ENCODE data around the gene SLC48A1. TPM values are rescaled to one million over a fixed set of nuclear protein-coding genes. Genes with fewer than 3 reads are reported as not detected.

Gene SLC48A1
- total and polyA plus RNA-seq, 5 donors from 2014 or later: 4.9 to 12.7 (median 8.4) TPM

DNA sequence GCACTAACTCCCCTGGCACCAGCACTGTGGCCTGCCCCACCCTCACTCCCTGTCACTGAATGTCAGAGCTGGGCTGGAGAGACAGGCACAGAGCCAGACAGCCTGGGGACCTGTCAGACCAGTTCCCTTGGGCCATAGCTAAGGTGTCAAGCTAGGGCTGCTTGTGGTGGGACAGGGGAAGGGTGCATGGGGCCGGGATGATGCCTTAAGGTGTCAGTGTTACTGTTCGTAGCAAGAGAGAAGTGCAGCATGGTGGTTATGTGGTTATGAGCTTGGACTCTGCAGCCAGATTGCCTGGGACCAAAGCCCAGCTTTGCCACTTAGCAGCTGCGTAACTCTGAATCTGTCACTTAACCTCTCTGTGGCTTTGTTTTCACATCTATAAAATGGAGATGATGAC is 18.2 kb upstream of the SLC48A1 start:
- DNase-seq: no peak
- Histone ChIP-seq H3K4me1 (ENCODE audit: control insufficient read depth, insufficient read depth, low read length, poor library complexity, severe bottlenecking) (peaks cover 26% of the 10 kb centered on the region), H3K4me3 (ENCODE audit: low read depth, low read length) (peak overlapping the region; percentile 38), H3K36me3 (ENCODE audit: control insufficient read depth, insufficient read depth, low read length) (no peaks in the 10 kb centered on the region), H3K27me3 (ENCODE audit: control insufficient read depth, insufficient read depth, low read length) (no peaks in the 10 kb centered on the region), H3K27ac (ENCODE audit: insufficient read depth, low read length, poor library complexity, severe bottlenecking) (no peak overlapping the region), H3K9me3 (ENCODE audit: control insufficient read depth in 2 of 2, low read length in 2 of 2) (no peaks in the 10 kb centered on the region)
- no peak overlapping the region for H3K27ac Mint-ChIP-seq
- peaks cover 0 to 2% (median 0%) of the 10 kb centered on the region in 7 donors for H3K9me3 Mint-ChIP-seq
- ATAC-seq (ENCODE audit: low read depth in 2 of 2): no peak
- peaks cover 6 to 38% (median 16%) of the 10 kb centered on the region in 4 donors for H3K4me1 Mint-ChIP-seq
- H3K36me3 Mint-ChIP-seq: no peaks in the 10 kb centered on the region
- no peak overlapping the region for H3K4me3 Mint-ChIP-seq
- peaks cover under 1% of the 10 kb centered on the region for H3K27me3 Mint-ChIP-seq

DNA sequence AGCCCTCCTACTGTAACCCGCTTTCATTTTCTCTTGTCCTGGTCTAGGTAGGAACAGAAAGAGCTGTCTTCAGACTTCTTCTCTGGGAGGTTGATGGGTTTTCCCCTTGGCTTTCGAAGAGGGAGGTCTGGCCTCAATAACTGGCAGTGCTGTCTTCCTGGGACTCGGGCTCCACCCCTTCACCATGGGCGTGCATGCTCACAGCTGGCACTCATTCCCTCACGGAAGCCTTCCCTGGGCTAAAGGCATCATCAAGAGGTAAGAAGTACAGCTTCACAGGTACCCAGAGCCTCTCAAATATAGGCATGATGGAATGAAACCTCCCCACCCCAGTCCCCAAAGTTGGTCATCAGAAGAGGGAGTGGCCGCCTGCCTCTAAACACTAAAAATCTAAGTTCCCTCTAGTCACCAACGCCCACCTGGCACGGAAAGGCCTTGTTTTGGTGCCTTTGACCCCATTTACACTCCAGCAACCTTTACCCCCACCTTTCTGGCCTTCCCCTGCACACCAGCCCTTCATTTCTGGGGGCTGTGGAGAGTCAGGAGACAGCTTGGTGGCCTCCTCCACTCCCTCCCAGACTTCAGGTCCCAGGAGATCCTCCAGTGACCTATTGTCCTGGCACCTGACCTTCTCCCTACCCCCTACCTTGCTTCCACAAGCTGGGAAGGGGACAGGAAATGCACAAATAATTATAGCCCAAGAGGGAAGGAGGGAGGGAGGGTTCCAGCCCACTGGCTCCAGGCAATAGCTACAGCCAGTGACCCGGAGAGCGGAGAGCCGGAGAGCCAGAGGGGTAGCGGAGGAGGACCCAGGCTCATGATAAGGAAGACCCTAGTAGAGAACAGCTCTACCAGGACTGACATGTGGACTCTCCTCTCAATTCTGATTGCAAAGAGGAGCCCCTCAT is 17.1 kb upstream of the SLC48A1 start:
- H3K27ac Mint-ChIP-seq: peak overlapping the region; percentile 8 to 89 (median 31)
- H3K9me3 Mint-ChIP-seq: peaks cover 0 to 2% (median 0%) of the 10 kb centered on the region in 7 donors
- Histone ChIP-seq H3K4me3 (ENCODE audit: low read depth, low read length) (peak overlapping the region; percentile 38), H3K27ac (ENCODE audit: insufficient read depth, low read length, poor library complexity, severe bottlenecking) (no peak overlapping the region), H3K27me3 (ENCODE audit: control insufficient read depth, insufficient read depth, low read length) (no peaks in the 10 kb centered on the region), H3K4me1 (ENCODE audit: control insufficient read depth, insufficient read depth, low read length, poor library complexity, severe bottlenecking) (peaks cover 26% of the 10 kb centered on the region), H3K36me3 (ENCODE audit: control insufficient read depth, insufficient read depth, low read length) (no peaks in the 10 kb centered on the region), H3K9me3 (ENCODE audit: control insufficient read depth in 2 of 2, low read length in 2 of 2) (no peaks in the 10 kb centered on the region)
- H3K4me1 Mint-ChIP-seq: peaks cover 6 to 38% (median 16%) of the 10 kb centered on the region in 4 donors
- ATAC-seq (ENCODE audit: low read depth in 2 of 2) (no peak), DNase-seq (peak in 1 of 3 donors; percentile 44)
- H3K36me3 Mint-ChIP-seq: no peaks in the 10 kb centered on the region
- H3K4me3 Mint-ChIP-seq: peak overlapping the region in 2 of 4 donors; percentile 4 to 39
- peaks cover 4% of the 10 kb centered on the region for H3K27me3 Mint-ChIP-seq

DNA sequence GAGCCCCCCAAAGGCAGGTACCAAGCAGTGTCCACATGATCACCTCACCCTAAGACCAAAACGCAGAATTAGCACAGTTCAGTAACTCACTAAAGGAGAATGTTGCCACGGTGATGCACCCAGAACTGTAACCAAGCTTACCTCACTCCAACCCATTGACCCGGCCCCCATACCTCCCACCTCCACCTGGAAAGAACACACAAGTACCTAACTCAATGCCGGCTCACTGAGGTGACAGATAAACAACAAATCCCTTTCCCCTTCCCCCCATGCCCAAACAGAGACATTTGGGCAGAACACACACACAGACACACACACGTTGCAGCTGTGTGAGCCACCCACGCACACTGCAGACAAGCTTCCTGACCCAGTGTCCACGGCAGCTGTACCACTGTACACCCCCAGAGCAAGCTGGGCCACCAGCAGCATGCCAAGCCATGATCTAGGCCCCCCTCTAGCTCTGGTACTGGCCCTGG is 15.6 kb upstream of the SLC48A1 start:
- Mint-ChIP-seq H3K27me3 (peaks cover 4% of the 10 kb centered on the region), H3K27ac (peak overlapping the region in 1 of 3 donors; percentile 5), H3K9me3 (peaks cover 0 to 2% (median 0%) of the 10 kb centered on the region in 7 donors), H3K4me1 (peaks cover 6 to 40% (median 16%) of the 10 kb centered on the region in 4 donors), H3K4me3 (peak overlapping the region in 3 of 4 donors; percentile 1 to 24 (median 13)), H3K36me3 (no peaks in the 10 kb centered on the region)
- ATAC-seq (ENCODE audit: low read depth in 2 of 2) (no peak), DNase-seq (no peak)
- peaks cover 26% of the 10 kb centered on the region for H3K4me1 ChIP-seq (ENCODE audit: control insufficient read depth, insufficient read depth, low read length, poor library complexity, severe bottlenecking)
- no peak overlapping the region for H3K4me3 ChIP-seq (ENCODE audit: low read depth, low read length)
- H3K36me3 ChIP-seq (ENCODE audit: control insufficient read depth, insufficient read depth, low read length): no peaks in the 10 kb centered on the region
- no peak overlapping the region for H3K27ac ChIP-seq (ENCODE audit: insufficient read depth, low read length, poor library complexity, severe bottlenecking)
- no peaks in the 10 kb centered on the region for H3K27me3 ChIP-seq (ENCODE audit: control insufficient read depth, insufficient read depth, low read length)
- H3K9me3 ChIP-seq (ENCODE audit: control insufficient read depth in 2 of 2, low read length in 2 of 2): no peaks in the 10 kb centered on the region

DNA sequence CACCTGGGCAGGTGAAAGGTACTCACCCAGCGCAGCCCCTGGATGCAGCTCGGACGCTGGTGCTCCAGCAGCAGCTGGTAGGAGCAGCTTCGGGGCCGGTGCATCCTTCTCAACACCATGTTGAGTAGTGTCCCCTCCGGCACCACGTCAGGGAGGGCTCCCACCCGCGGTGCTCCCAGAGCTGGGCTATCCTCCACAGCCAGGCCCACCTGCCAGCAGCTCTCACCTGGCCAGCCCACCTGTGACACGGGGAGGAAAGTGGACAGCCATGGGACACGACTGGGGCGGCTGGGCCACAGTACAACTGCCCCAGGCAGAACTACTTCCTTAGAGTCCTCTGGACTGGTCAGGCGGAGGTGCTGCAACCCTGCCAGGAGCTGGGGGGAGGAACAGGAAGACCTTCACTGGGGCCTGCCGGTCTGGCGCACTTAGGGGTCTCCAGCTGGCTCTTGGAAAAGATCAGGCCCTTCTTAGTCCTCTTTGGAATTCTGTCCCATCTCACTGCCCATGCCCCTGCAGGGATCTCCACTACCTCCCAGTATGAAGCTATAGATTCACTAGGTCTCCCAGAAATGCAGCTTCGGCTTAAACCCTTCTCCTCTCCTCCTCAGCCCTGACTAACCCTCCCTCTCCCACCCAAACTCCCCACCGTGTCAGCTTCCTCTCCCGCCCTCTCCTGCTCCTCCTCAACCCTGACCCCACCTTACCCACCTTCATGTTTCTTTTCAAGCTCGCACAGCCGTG is 15.0 kb upstream of the SLC48A1 start:
- H3K4me3 ChIP-seq (ENCODE audit: low read depth, low read length): no peak overlapping the region
- H3K27me3 ChIP-seq (ENCODE audit: control insufficient read depth, insufficient read depth, low read length): no peaks in the 10 kb centered on the region
- Mint-ChIP-seq H3K36me3 (no peaks in the 10 kb centered on the region), H3K9me3 (peaks cover 0 to 2% (median 0%) of the 10 kb centered on the region in 7 donors), H3K4me1 (peaks cover 6 to 40% (median 16%) of the 10 kb centered on the region in 4 donors), H3K27ac (peak overlapping the region in 1 of 3 donors; percentile 5), H3K27me3 (peaks cover 4% of the 10 kb centered on the region), H3K4me3 (peak overlapping the region; percentile 37 to 58 (median 56))
- no peak overlapping the region for H3K27ac ChIP-seq (ENCODE audit: insufficient read depth, low read length, poor library complexity, severe bottlenecking)
- DNase-seq (no peak), ATAC-seq (ENCODE audit: low read depth in 2 of 2) (no peak)
- H3K9me3 ChIP-seq (ENCODE audit: control insufficient read depth in 2 of 2, low read length in 2 of 2): no peaks in the 10 kb centered on the region
- H3K4me1 ChIP-seq (ENCODE audit: control insufficient read depth, insufficient read depth, low read length, poor library complexity, severe bottlenecking): peaks cover 26% of the 10 kb centered on the region
- no peaks in the 10 kb centered on the region for H3K36me3 ChIP-seq (ENCODE audit: control insufficient read depth, insufficient read depth, low read length)

DNA sequence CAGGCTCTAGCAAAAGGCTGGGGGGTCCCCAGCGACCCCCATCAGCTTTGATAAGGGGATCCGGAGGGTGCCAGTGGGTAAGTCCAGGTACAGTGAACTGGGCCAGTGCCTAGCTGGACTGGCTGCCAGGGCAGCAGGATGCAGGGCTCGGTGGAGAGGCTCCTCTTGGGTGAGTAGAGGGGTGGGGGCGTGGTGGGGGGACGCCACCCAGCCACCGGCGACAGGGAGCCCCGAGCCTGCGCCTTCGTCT is 14.5 kb upstream of the SLC48A1 start:
- peaks cover 4% of the 10 kb centered on the region for H3K27me3 Mint-ChIP-seq
- H3K36me3 ChIP-seq (ENCODE audit: control insufficient read depth, insufficient read depth, low read length): no peaks in the 10 kb centered on the region
- H3K27ac Mint-ChIP-seq: no peak overlapping the region
- no peaks in the 10 kb centered on the region for H3K36me3 Mint-ChIP-seq
- H3K9me3 ChIP-seq (ENCODE audit: control insufficient read depth in 2 of 2, low read length in 2 of 2): no peaks in the 10 kb centered on the region
- peak overlapping the region; percentile 37 to 58 (median 56) for H3K4me3 Mint-ChIP-seq
- ATAC-seq (ENCODE audit: low read depth in 2 of 2) (no peak), DNase-seq (no peak)
- H3K27me3 ChIP-seq (ENCODE audit: control insufficient read depth, insufficient read depth, low read length): no peaks in the 10 kb centered on the region
- H3K4me1 ChIP-seq (ENCODE audit: control insufficient read depth, insufficient read depth, low read length, poor library complexity, severe bottlenecking): peaks cover 26% of the 10 kb centered on the region
- H3K27ac ChIP-seq (ENCODE audit: insufficient read depth, low read length, poor library complexity, severe bottlenecking): no peak overlapping the region
- peaks cover 6 to 40% (median 16%) of the 10 kb centered on the region in 4 donors for H3K4me1 Mint-ChIP-seq
- H3K9me3 Mint-ChIP-seq: peaks cover 0 to 2% (median 0%) of the 10 kb centered on the region in 7 donors
- H3K4me3 ChIP-seq (ENCODE audit: low read depth, low read length): no peak overlapping the region

DNA sequence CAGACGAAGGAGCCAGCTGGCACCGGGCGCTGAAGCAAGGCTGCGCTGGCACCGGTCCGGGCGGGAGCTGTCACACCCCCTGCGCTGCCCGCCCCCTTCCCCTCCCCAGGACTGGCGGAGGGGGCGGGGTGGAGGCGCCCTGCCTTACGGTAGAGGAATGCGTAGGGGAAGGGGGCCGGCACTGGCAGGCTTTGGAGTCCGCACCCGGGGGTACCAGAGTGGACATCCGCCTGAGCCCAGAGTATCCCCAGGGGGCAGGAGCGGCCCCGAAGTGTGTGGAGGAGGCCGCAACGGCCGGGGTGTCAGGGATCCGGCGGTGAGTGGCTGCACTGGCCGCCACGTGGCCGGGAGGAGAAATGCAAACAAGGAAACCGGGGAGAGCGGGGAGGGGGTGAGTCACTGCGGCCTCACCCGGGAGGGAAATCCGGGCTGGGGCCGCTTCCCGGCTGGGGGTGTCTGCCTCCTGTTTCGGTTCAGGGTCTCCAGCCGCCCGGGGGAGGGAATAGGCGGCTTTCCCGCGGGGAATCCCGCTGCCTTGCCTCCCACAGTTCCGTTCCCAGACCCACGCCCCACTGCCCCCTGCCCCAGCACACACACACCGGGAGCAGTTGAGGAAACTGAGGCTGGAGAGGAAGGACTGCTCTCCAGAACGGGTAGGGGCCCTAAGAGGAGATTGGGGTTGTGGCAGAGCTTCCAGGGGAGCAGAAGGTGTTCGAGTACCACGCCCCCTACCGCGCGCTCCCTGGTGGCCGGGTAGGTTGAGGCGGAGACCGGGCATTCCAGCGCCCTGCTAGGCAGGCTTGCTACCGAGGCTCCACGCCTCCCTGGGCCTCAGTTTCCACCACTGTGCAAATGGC is 14.0 kb upstream of the SLC48A1 start, which contains the start of gene RAPGEF3:
Gene RAPGEF3, minus strand, starts transcription at position 47 of the 857 bp plus-strand sequence. CDS start 324 bp downstream, outside the sequence.
- peak within 1 kb of the TSS; percentile 37 to 86 (median 82) for H3K4me3 Mint-ChIP-seq
- H3K36me3 Mint-ChIP-seq: no peaks in the 10 kb centered on the region
- Histone ChIP-seq H3K36me3 (ENCODE audit: control insufficient read depth, insufficient read depth, low read length) (no peaks in the 10 kb centered on the region), H3K27ac (ENCODE audit: insufficient read depth, low read length, poor library complexity, severe bottlenecking) (peak within 1 kb of the TSS; percentile 47), H3K27me3 (ENCODE audit: control insufficient read depth, insufficient read depth, low read length) (no peaks in the 10 kb centered on the region), H3K4me1 (ENCODE audit: control insufficient read depth, insufficient read depth, low read length, poor library complexity, severe bottlenecking) (peaks cover 26% of the 10 kb centered on the region), H3K4me3 (ENCODE audit: low read depth, low read length) (no peak within 1 kb of the TSS), H3K9me3 (ENCODE audit: control insufficient read depth in 2 of 2, low read length in 2 of 2) (no peaks in the 10 kb centered on the region)
- peaks cover 6 to 40% (median 16%) of the 10 kb centered on the region in 4 donors for H3K4me1 Mint-ChIP-seq
- peak; percentile 48 to 66 (median 62) for DNase-seq
- ATAC-seq (ENCODE audit: low read depth in 2 of 2): peak; percentile 62 to 70
- peaks cover 0 to 2% (median 0%) of the 10 kb centered on the region in 7 donors for H3K9me3 Mint-ChIP-seq
- H3K27me3 Mint-ChIP-seq: peaks cover 4% of the 10 kb centered on the region
- H3K27ac Mint-ChIP-seq: peak within 1 kb of the TSS in 1 of 3 donors; percentile 25

Measured in CD4-positive, CD25-positive, alpha-beta regulatory T cell (primary cell).